Uterus (tissue), 2 donors: Measurements from ENCODE around the gene MSANTD2.

Experiments used
- POLR2A ChIP-seq, 2 donors: fragments of 450-650 bp; IDR thresholded peaks; one replicate each; pipeline ENCODE4 v1.6.1; 2016; ENCODE audit warnings: antibody characterized with exemption in 2 of 2, mild to moderate bottlenecking in 1 of 2, moderate library complexity in 1 of 2
- TF ChIP-seq, protein P1 (sequence below), 4 experiments: fragments of 200-600 bp in 2 of 4; fragments of 450-650 bp in 2 of 4; sonication (generic) in 2 of 4; IDR thresholded peaks; one replicate each; pipeline ENCODE4 v1.5.1; 2016 to 2019; ENCODE audit warnings: antibody characterized with exemption in 4 of 4, mild to moderate bottlenecking in 2 of 4, moderate library complexity in 1 of 4

DNA sequence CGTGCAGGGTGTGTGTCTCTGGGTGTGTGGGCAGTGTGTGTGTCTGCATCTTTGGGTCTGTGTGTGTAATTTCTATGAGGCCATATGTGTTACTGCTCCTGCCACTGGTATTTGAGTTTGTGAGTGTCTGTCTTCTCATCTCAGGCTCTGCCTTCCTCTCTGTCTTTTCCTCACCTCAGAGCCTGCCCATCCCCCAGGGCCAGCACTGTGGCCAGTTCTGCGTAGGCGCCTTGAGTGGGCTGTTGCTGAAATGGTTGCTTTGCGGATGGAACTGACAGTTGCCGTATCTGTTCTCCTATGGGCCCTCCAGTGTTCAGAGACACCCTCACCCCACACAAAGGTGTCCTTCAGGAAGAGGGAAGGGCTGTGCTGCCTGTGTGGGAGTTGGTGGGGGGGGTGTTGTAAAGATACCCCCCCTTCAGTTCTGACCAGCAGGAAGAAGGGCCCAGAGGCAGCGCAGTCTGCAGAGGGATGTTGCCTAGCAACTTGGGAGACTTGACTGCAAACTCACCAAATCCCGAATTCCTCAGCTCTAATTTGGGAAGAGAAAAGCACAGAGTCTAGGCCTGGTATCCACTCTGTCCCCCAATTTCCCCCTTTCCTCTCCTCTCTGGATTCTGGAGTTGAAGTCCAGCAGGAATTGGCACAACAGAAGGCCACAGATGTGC lies 62.4 kb downstream of the MSANTD2 start:
- TF ChIP-seq, protein P1, sequence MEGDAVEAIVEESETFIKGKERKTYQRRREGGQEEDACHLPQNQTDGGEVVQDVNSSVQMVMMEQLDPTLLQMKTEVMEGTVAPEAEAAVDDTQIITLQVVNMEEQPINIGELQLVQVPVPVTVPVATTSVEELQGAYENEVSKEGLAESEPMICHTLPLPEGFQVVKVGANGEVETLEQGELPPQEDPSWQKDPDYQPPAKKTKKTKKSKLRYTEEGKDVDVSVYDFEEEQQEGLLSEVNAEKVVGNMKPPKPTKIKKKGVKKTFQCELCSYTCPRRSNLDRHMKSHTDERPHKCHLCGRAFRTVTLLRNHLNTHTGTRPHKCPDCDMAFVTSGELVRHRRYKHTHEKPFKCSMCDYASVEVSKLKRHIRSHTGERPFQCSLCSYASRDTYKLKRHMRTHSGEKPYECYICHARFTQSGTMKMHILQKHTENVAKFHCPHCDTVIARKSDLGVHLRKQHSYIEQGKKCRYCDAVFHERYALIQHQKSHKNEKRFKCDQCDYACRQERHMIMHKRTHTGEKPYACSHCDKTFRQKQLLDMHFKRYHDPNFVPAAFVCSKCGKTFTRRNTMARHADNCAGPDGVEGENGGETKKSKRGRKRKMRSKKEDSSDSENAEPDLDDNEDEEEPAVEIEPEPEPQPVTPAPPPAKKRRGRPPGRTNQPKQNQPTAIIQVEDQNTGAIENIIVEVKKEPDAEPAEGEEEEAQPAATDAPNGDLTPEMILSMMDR (IDR thresholded peaks at IDR 0.05) = no peak
- no peak for TF ChIP-seq POLR2A (IDR thresholded peaks at IDR 0.05)
